IMR-90 (cell line): ENCODE data around the gene UTP4. TPM values are rescaled to one million over a fixed set of nuclear protein-coding genes. Genes with fewer than 3 reads are reported as not detected.

Experiments
- ATAC-seq: fragments of 200-7000 bp; cut with Tn5 transposase; 2 replicates; pipeline ENCODE4 v1.9.1; 2020; ENCODE audit warnings: low read depth, mild to moderate bottlenecking, moderate library complexity
- BruUV-seq: library from RNA; stranded (reverse); fragments of 400-500 nt; replicated peaks from 2 replicates; lab custom pipeline; 2021; lab: Mats Ljungman, UMichigan
- CTCF ChIA-PET: fragments of 300-600 bp; formaldehyde crosslinking; extraction: SDS; loops from one replicate; lab custom pipeline; 2021; ENCODE audit warnings: antibody characterized with exemption; lab: Yijun Ruan, JAX
- POLR2A ChIA-PET: fragments of 300-600 bp; sonication (Branson Sonifier 250); formaldehyde crosslinking; loops from one replicate; lab custom pipeline; 2022; ENCODE audit warnings: antibody characterized with exemption; ENCODE audit not compliant: unreplicated experiment; lab: Charles Lee
- DNase-seq: peaks from one replicate; pipeline ENCODE4 v3.0.0; 2013
- H2AFZ ChIP-seq: replicated peaks from 2 replicates; pipeline ENCODE3; 2013; ENCODE audit warnings: low read length, mild to moderate bottlenecking; ENCODE audit not compliant: poor library complexity
- H2AK5ac ChIP-seq: 2 replicates; pipeline ENCODE4 v1.6.1; 2013; ENCODE audit warnings: low read depth, low read length, inconsistent platforms
- H2AK9ac ChIP-seq: replicated peaks from 2 replicates; pipeline ENCODE3; 2013; ENCODE audit warnings: mild to moderate bottlenecking, low read depth, low read length, moderate library complexity; ENCODE audit not compliant: poor library complexity
- H2BK120ac ChIP-seq: 2 replicates; pipeline ENCODE4 v1.6.1; 2013; ENCODE audit warnings: low read depth, low read length, inconsistent platforms
- H2BK15ac ChIP-seq: 3 replicates; pipeline ENCODE4 v1.6.1; 2013; ENCODE audit warnings: low read depth, low read length, inconsistent platforms
- H2BK20ac ChIP-seq: 2 replicates; pipeline ENCODE4 v1.6.1; 2013; ENCODE audit warnings: low read depth, mild to moderate bottlenecking, inconsistent platforms, low read length, moderate library complexity
- H2BK5ac ChIP-seq: 2 replicates; pipeline ENCODE4 v1.6.1; 2013; ENCODE audit warnings: mild to moderate bottlenecking, low read depth, low read length, inconsistent platforms; ENCODE audit not compliant: poor library complexity, severe bottlenecking
- H3K14ac ChIP-seq: replicated peaks from 2 replicates; pipeline ENCODE4 v1.6.1; 2013; ENCODE audit warnings: low read depth, low read length, inconsistent platforms
- H3K18ac ChIP-seq: 2 replicates; pipeline ENCODE4 v1.6.1; 2013; ENCODE audit warnings: low read depth, low read length, control low read depth
- H3K23ac ChIP-seq: 2 replicates; pipeline ENCODE4 v1.6.1; 2013; ENCODE audit warnings: low read depth, low read length, inconsistent platforms
- H3K27ac ChIP-seq: 2 replicates; pipeline ENCODE4 v1.5.1; 2013; ENCODE audit warnings: mild to moderate bottlenecking, control low read depth, low read length; ENCODE audit not compliant: insufficient read depth
- H3K27me3 ChIP-seq: 2 replicates; pipeline ENCODE4 v1.6.1; 2013; ENCODE audit warnings: low read length; ENCODE audit not compliant: control insufficient read depth, insufficient read depth
- H3K36me3 ChIP-seq: 2 replicates; pipeline ENCODE4 v1.6.1; 2013; ENCODE audit warnings: low read length, mixed read lengths; ENCODE audit not compliant: control insufficient read depth, insufficient read depth
- H3K4ac ChIP-seq: 2 replicates; pipeline ENCODE4 v1.6.1; 2013; ENCODE audit warnings: low read depth, low read length, inconsistent platforms
- H3K4me1 ChIP-seq: 2 replicates; pipeline ENCODE4 v1.6.1; 2013; ENCODE audit warnings: low read length, mixed read lengths; ENCODE audit not compliant: control insufficient read depth, insufficient read depth
- H3K4me2 ChIP-seq: 2 replicates; pipeline ENCODE4 v1.6.1; 2013; ENCODE audit warnings: low read depth, mild to moderate bottlenecking, control low read depth, low read length, moderate library complexity
- H3K4me3 ChIP-seq: 2 replicates; pipeline ENCODE4 v1.5.1; 2013; ENCODE audit warnings: low read depth, mild to moderate bottlenecking, control low read depth, low read length, moderate library complexity; ENCODE audit not compliant: insufficient read depth
- H3K56ac ChIP-seq: 2 replicates; pipeline ENCODE4 v1.6.1; 2013; ENCODE audit warnings: low read length, inconsistent platforms; ENCODE audit not compliant: insufficient read depth; ENCODE audit errors: extremely low read depth
- H3K79me1 ChIP-seq, 2 experiments: 2 replicates each; pipeline ENCODE4 v1.6.1; 2013; ENCODE audit warnings: low read length in 2 of 2, inconsistent platforms in 1 of 2, low read depth in 1 of 2
- H3K9ac ChIP-seq: 2 replicates; pipeline ENCODE4 v1.6.1; 2013; ENCODE audit warnings: low read depth, low read length, control low read depth
- H3K9me1 ChIP-seq: 2 replicates; pipeline ENCODE4 v1.6.1; 2013; ENCODE audit warnings: low read length, inconsistent platforms; ENCODE audit not compliant: insufficient read depth
- H3K9me3 ChIP-seq: 2 replicates; pipeline ENCODE4 v1.6.1; 2013; ENCODE audit warnings: low read length; ENCODE audit not compliant: control insufficient read depth, insufficient read depth
- H4K20me1 ChIP-seq: 2 replicates; pipeline ENCODE4 v1.6.1; 2013; ENCODE audit warnings: low read length, inconsistent platforms; ENCODE audit not compliant: insufficient read depth
- H4K5ac ChIP-seq: 2 replicates; pipeline ENCODE4 v1.6.1; 2013; ENCODE audit warnings: mild to moderate bottlenecking, low read depth, low read length, control low read depth
- H4K8ac ChIP-seq, 2 experiments: 2 replicates each; pipeline ENCODE4 v1.6.1; 2013; ENCODE audit warnings: low read depth in 2 of 2, low read length in 2 of 2, control low read depth in 1 of 2, inconsistent platforms in 1 of 2
- H4K91ac ChIP-seq: 2 replicates; pipeline ENCODE4 v1.6.1; 2013; ENCODE audit warnings: low read depth, low read length, inconsistent platforms; ENCODE audit not compliant: insufficient read depth
- BHLHE40 ChIP-seq: fragments of 150-350 bp; IDR thresholded peaks from 2 replicates; pipeline ENCODE4 v1.6.1; 2016; ENCODE audit warnings: mild to moderate bottlenecking, low read depth, low read length
- CEBPB ChIP-seq: IDR thresholded peaks from 2 replicates; pipeline ENCODE4 v1.6.1; 2012; ENCODE audit warnings: low read depth, low read length, improper control_type of control experiment
- CTCF ChIP-seq: conservative IDR thresholded peaks from 2 replicates; pipeline ENCODE4 v1.5.1; 2012; ENCODE audit warnings: mild to moderate bottlenecking, low read depth, low read length, improper control_type of control experiment
- FOS ChIP-seq: fragments of 150-350 bp; IDR thresholded peaks from 2 replicates; pipeline ENCODE4 v1.6.1; 2016; ENCODE audit warnings: low read depth, low read length
- MAFK ChIP-seq: IDR thresholded peaks from 2 replicates; pipeline ENCODE4 v1.6.1; 2012; ENCODE audit warnings: low read depth, low read length, improper control_type of control experiment
- MAZ ChIP-seq: IDR thresholded peaks from 2 replicates; pipeline ENCODE4 v1.6.1; 2012; ENCODE audit warnings: low read depth, mild to moderate bottlenecking, low read length, improper control_type of control experiment, moderate library complexity, borderline replicate concordance
- POLR2A ChIP-seq: IDR thresholded peaks from 2 replicates; pipeline ENCODE4 v1.6.1; 2012; ENCODE audit warnings: mild to moderate bottlenecking, low read depth, low read length
- RAD21 ChIP-seq: IDR thresholded peaks from 2 replicates; pipeline ENCODE4 v1.6.1; 2012; ENCODE audit warnings: low read length, improper control_type of control experiment
- RFX5 ChIP-seq: IDR thresholded peaks from 2 replicates; pipeline ENCODE4 v1.8.0; 2012; ENCODE audit warnings: low read depth, mild to moderate bottlenecking, low read length, moderate library complexity
- SMC3 ChIP-seq: fragments of 150-350 bp; IDR thresholded peaks from 2 replicates; pipeline ENCODE4 v1.6.1; 2016; ENCODE audit warnings: low read depth, mild to moderate bottlenecking, antibody characterized with exemption, low read length, moderate library complexity
- USF2 ChIP-seq: fragments of 150-350 bp; IDR thresholded peaks from 2 replicates; pipeline ENCODE4 v1.6.1; 2017; ENCODE audit warnings: mild to moderate bottlenecking, antibody characterized with exemption, low read length, low read depth
- WGBS, 2 experiments: methylation state at CpG; one replicate each; pipeline versions ENCODE4 v1.1.5 to v1.1.7; 2013; ENCODE audit warnings: missing lambda C conversion rate in 2 of 2; ENCODE audit not compliant: insufficient read length in 1 of 2; ENCODE audit errors: extremely low coverage in 2 of 2; 5-methylcytosine and 5-hydroxymethylcytosine counted together
- dilution Hi-C: fragments of 300-500 bp; cut with HindIII; formaldehyde crosslinking; loops from one replicate; pipeline ENCODE4 v1.14.3; 2018; ENCODE audit warnings: low sequenced_read_pairs; ENCODE audit not compliant: unreplicated experiment
- in situ Hi-C: fragments of 300-500 bp; cut with MboI; formaldehyde crosslinking; loops from 3 replicates; pipeline ENCODE4 v1.14.3; 2019; ENCODE audit warnings: low sequenced_read_pairs, inconsistent platforms, mixed read lengths
- intact Hi-C: fragments of 100-400 bp; cut with micrococcal nuclease; formaldehyde crosslinking; loops from 2 replicates; pipeline ENCODE4 v1.10.0; 2022
- polyA plus RNA-seq, 3 experiments: library from polyadenylated mRNA; depleted of rRNA; stranded (reverse); fragments of >200 nt; gene quantifications; 2 replicates each; pipeline ENCODE4 v1.2.3, GENCODE V29; 2012; ENCODE audit warnings: low replicate concordance in 1 of 3
- total RNA-seq: library from RNA; depleted of rRNA; stranded (reverse); fragments of >200 nt; gene quantifications from 2 replicates; pipeline ENCODE4 v1.2.3, GENCODE V29; 2012

UTP4 gene
- total and polyA plus RNA-seq, 2 of the 4 experiments (the other 2 are of a cell fraction), result 32.1 to 61.8 TPM

- DNase-seq, result no peak
- Histone ChIP-seq H4K20me1 (peaks cover 39% of the 10 kb centered on the region), H3K27me3 (no peaks in the 10 kb centered on the region), H2BK5ac (no peak overlapping the region), H3K27ac (no peak overlapping the region), H3K79me1 (peaks cover 9 to 49% of the 10 kb centered on the region in 2 experiments; a peak in 3 of 4 replicates), H3K4me1 (peaks cover 5% of the 10 kb centered on the region), H4K8ac (no peak overlapping the region), H3K23ac (no peak overlapping the region), H2AK9ac (no peak overlapping the region), H3K4me3 (no peak overlapping the region), H2BK20ac (no peak overlapping the region), H2BK120ac (no peak overlapping the region), H4K91ac (no peak overlapping the region), H4K5ac (no peak overlapping the region), H3K14ac (no peak overlapping the region), H3K56ac (no peak overlapping the region), H3K18ac (no peak overlapping the region), H3K4me2 (no peak overlapping the region), H2BK15ac (no peak overlapping the region), H3K9me1 (no peaks in the 10 kb centered on the region; the same call in 1 of the 2 replicates), H3K36me3 (no peaks in the 10 kb centered on the region; the same call in 1 of the 2 replicates), H3K4ac (no peak overlapping the region), H3K9me3 (no peaks in the 10 kb centered on the region), H2AFZ (no peak overlapping the region), H3K9ac (no peak overlapping the region), H2AK5ac (no peak overlapping the region)
- WGBS, 2 experiments, result no CpG with 5 or more reads among the region's 4 CpGs
- in situ Hi-C loops, result no loop called here
- intact Hi-C loops, result no loop called here
- dilution Hi-C loops, result no loop called here
- no peak for ATAC-seq
- TF ChIP-seq USF2 (no peak), CTCF (no peak), FOS (no peak), BHLHE40 (no peak), MAFK (no peak), RFX5 (no peak), POLR2A (no peak), RAD21 (no peak), SMC3 (no peak), MAZ (no peak), CEBPB (no peak)
- ChIA-PET POLR2A (interaction anchor here (1.2 kb wide), 1 partner anchor 9 kb away, joined by 11 read pairs; no protein-coding TSS in a partner anchor), CTCF (interaction anchor here (0.6 kb wide), 1 partner anchor 82 kb away, joined by 4 read pairs; no protein-coding TSS in a partner anchor)
- BruUV-seq, result no TSS peak
These were observed 77.3 kb downstream of the UTP4 start for GRCh38 chr16:69209735-69210134.
